ENCODE results near the gene ZCCHC14. TPM values are rescaled to one million over a fixed set of nuclear protein-coding genes. Genes with fewer than 3 reads are reported as not detected.
"Not testable (repeated sequence)": the region's sequence is repeated elsewhere in the genome, so short reads cannot be mapped to it uniquely, and the experiment has no call there.

ZCCHC14 gene
- total and polyA plus RNA-seq, 11 donors, result 6.4 to 18.4 (median 16.1) TPM

- no peak for DNase-seq
- H3K4me1 ChIP-seq, result peaks cover 0 to 5% (median 0%) of the 10 kb centered on the region in 12 donors
- no peaks in the 10 kb centered on the region for H3K27me3 ChIP-seq
- no peak overlapping the region for H3K27ac ChIP-seq
- intact Hi-C loops (cut with DNase I), result no loop called here
- TF ChIP-seq CTCF (IDR thresholded peaks at IDR 0.05) (no peak), POLR2A (IDR thresholded peaks at IDR 0.05) (no peak)
- H3K4me3 ChIP-seq, result no peak overlapping the region
- H3K36me3 ChIP-seq, result no peaks in the 10 kb centered on the region
- ATAC-seq, result no peak
- no peaks in the 10 kb centered on the region for H3K9me3 ChIP-seq
- 88 to 94% (median 90%) methylated on average over 5 of the region's 5 CpGs for WGBS, 4 donors
Measured at GRCh38 chr16:87501117-87501516, 8.3 kb upstream of the ZCCHC14 start.

- Histone ChIP-seq H3K27me3 (no peaks in the 10 kb centered on the region), H3K27ac (no peak overlapping the region), H3K4me3 (no peak overlapping the region), H3K36me3 (no peaks in the 10 kb centered on the region), H3K4me1 (peaks cover 0 to 5% (median 0%) of the 10 kb centered on the region in 12 donors), H3K9me3 (no peaks in the 10 kb centered on the region)
- WGBS, 4 donors, result 72 to 82% (median 77%) methylated on average over 2 of the region's 2 CpGs
- no peak for ATAC-seq
- no peak for DNase-seq
- intact Hi-C loops (cut with DNase I), result loop anchor here in 3 of 10 donors (10.0 kb wide), 2 partner anchors 64 to 84 kb away; no protein-coding TSS in a partner anchor
- no peak for TF ChIP-seq POLR2A (IDR thresholded peaks at IDR 0.05)
- TF ChIP-seq CTCF (IDR thresholded peaks at IDR 0.05), result no peak
Measured at GRCh38 chr16:87499189-87499486, 6.3 kb upstream of the ZCCHC14 start.

GRCh38 chr16:87498324-87499188 lies 5.7 kb upstream of the ZCCHC14 start:
- intact Hi-C loops (cut with DNase I), result loop anchor here in 3 of 10 donors (10.0 kb wide), 2 partner anchors 64 to 84 kb away; no protein-coding TSS in a partner anchor
- no peaks in the 10 kb centered on the region for H3K27me3 ChIP-seq
- H3K36me3 ChIP-seq, result no peaks in the 10 kb centered on the region
- ATAC-seq (no peak), DNase-seq (no peak)
- 71 to 81% (median 77%) methylated on average over 9 of the region's 9 CpGs for WGBS, 4 donors
- H3K4me3 ChIP-seq, result no peak overlapping the region
- TF ChIP-seq CTCF (IDR thresholded peaks at IDR 0.05) (no peak), POLR2A (IDR thresholded peaks at IDR 0.05) (no peak)
- peaks cover 0 to 6% (median 2%) of the 10 kb centered on the region in 12 donors for H3K4me1 ChIP-seq
- no peaks in the 10 kb centered on the region for H3K9me3 ChIP-seq
- H3K27ac ChIP-seq, result no peak overlapping the region

GRCh38 chr16:87497767-87498290 lies 5.0 kb upstream of the ZCCHC14 start:
- not testable (repeated sequence) for H3K36me3 ChIP-seq, H3K9me3 ChIP-seq, H3K4me3 ChIP-seq, H3K27me3 ChIP-seq, H3K27ac ChIP-seq, ATAC-seq, DNase-seq
- intact Hi-C loops (cut with DNase I), result loop anchor here in 3 of 10 donors (10.0 kb wide), 2 partner anchors 63 to 83 kb away; no protein-coding TSS in a partner anchor
- 92 to 96% (median 94%) methylated on average over 12 of the region's 12 CpGs for WGBS, 4 donors
- H3K4me1 ChIP-seq, result peaks cover 0 to 11% (median 7%) of the 10 kb centered on the region in 12 donors

GRCh38 chr16:87497023-87497766 lies 4.4 kb upstream of the ZCCHC14 start:
- intact Hi-C loops (cut with DNase I), result loop anchor here in 3 of 10 donors (10.0 kb wide), 2 partner anchors 62 to 82 kb away; no protein-coding TSS in a partner anchor
- ATAC-seq, result not testable (repeated sequence)
- WGBS, 4 donors, result 74 to 84% (median 81%) methylated on average over 18 of the region's 18 CpGs

More at GRCh38 chr16:87497023-87497766, 4.4 kb upstream of the ZCCHC14 start:
- H3K27me3 ChIP-seq, H3K36me3 ChIP-seq, DNase-seq, H3K4me3 ChIP-seq, H3K9me3 ChIP-seq, H3K27ac ChIP-seq: not testable (repeated sequence)
- H3K4me1 ChIP-seq, result peaks cover 0 to 11% (median 7%) of the 10 kb centered on the region in 12 donors
